IPS DF 19.7 (cell line): ENCODE results near the gene ADAMTSL1.
"Not testable (repeated sequence)": the region's sequence is repeated elsewhere in the genome, so short reads cannot be mapped to it uniquely, and the experiment has no call there.

ENCODE experiments used
- DNase-seq: peaks from one replicate; pipeline ENCODE4 v3.0.0-alpha.2; 2013; ENCODE audit warnings: low read depth, low spot score

The ADAMTSL1 gene

DNA sequence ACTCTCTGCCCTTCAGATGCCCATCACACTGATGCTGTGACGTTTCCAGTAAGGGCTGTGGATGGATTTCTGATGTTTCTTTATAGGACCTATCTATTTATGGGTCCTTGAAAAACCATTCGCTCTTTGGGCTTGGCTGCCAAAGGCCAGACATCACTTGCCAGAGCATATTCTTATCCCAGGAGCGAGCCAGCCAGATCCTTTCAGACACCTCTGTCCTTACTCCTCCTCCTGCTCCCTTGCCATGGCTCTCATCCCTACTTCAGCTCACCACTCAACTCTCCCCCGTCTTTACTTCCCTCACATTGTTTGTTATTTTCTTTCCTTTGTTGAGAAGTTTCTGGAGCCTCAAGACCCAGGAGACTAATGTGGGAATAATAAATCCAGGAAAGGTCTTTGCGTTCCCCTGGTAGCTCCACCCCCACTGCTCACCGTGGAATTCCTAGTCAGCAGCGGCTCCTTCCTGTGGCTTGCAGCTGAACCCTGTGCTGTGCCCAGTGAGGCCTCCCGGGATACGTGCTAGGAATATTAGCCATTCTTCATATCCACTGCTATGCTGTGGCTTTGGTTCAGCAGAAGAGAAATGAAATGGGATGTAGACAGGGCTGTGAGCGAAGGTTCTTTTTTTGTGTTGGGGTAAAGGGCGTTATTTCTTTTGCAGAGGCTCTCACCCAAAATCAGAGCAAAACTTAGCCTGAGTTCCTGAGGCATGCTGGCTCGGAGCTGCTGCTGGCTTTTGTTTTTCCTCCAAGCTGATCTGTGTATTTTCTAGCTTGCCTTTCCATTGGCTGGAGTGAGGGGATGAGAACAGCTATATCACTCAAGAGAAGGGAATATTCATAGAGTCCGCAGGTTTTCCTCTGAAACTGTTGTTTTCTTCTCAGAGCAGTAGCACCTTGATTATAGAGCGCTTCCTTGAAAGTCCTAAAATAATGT is 387.9 kb downstream of the ADAMTSL1 start:
- DNase-seq, result no peak

DNA sequence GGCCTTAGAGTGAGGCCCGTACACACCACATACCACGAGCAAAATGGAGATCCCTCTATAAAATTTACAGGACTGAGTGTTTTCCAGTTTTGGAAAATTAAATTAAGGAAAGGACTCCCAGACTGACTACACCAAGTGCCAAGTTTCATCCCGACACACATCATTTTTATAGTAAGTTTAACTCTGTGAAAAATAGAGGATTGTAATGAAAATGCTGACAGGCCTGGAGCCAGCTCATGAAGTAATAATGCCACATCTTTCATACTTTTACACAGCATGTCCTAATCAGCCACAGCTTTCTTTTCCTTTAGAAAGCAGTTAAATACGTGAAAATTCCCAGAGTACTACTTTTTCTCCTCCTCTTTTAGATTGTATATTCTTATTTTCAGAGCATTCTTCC is 389.8 kb downstream of the ADAMTSL1 start:
- no peak for DNase-seq

DNA sequence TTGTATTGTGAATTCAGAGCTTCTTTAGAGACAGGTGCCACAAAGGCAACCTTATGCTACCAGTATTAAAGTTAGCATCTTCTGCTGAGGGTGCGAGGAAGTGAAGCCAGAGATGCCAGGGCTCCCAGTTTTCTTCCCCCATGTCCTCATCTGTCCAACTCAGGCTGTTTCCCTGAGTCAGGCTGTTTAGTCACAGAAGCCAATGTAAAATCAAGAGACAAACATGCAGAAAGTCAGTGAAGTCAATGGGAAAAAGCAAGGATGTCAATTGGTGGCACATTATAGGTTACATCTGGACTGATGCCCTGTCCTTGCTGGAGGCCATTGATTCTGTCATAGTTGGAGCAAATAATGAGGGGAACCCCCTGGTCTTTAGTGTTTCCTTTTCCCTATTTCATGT is 390.6 kb downstream of the ADAMTSL1 start:
- DNase-seq, result no peak

DNA sequence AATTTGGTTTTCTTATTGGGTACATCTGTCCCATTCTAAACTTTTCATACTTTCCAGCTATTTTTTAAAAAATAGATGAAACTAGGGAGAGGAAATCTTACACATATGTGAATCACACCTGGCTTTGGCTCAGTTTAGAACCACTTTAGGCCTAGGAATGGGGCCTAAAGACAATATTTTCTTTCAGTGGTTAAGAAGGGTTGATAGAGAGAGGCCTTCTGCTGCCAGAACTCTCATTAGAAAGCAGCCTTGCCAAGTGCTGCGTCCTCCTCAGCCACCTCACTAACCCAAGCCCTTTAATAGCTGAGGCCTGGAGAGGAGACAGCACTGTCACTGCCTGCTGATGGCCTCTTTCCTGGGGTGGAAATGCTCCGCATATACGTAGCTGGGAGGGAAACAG is 391.6 kb downstream of the ADAMTSL1 start:
- DNase-seq, result no peak

DNA sequence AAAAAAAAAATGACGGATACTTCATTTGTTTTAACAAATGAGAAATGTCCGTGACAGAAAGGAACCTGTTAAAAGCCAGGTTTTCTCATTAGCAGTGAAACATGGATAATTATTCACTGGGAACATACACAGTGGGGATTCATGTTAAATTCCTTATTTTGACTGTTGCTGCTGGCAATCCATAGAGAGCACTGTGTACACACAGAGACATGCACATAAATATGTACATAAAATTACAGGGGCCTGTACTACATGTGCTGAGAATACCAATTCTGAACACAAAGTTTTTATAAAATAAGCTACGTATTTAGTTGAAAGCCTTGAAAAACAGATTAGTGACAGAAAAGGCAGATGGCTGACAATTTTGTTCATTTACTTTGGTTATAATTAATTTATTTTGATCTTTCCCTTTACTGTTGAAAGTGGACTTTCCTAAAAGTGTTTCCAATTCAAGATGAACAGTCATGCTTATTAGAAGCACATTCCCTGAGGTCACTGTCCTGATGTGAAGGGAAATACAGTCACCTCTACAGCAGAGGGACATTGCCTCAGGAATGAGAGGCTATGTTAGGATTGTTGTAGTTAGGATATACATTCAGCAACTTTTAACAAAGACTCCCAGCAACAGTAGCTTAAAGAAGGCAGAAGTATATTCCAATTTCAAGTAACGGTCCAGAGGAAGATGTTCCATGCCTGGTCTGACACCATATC is 392.3 kb downstream of the ADAMTSL1 start:
- no peak for DNase-seq

DNA sequence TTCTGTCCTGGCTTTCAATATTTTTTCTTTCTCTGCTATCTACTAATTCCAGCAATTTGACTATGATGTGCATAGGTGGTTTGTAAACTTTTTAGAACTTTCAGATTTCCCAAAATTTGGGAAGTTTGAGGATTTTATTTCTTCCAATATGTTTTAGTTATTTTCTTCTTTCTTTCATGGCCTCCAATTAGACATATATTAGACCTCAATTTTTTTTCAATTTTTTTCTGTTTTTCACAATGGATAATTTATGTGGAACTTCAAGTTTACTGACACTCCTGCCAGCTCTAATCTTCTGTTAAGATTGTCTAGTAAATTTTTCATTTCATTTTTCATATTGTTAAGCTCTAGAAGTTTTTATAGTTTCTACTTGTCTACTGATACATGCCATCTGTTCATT is 395.8 kb downstream of the ADAMTSL1 start:
- no peak for DNase-seq

DNA sequence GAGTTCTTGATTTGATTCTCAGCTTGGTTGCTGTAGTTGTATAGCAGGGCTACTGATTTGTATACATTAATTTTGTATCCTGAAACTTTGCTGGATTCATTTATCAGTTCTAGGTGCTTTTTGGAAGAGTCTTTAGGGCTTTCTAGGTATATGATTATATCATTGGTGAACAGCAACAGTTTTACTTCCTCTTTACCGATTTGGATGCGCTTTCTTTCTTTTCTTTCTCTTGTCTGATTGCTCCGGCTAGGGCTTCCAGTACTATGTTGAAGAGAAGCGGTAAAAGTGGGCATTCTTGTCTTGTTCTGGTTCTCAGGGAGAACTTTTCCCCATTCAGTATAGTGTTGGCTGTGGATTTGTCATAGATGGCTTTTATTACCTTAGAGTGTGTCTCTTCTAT is 400.1 kb downstream of the ADAMTSL1 start:
- DNase-seq, result no peak

DNA sequence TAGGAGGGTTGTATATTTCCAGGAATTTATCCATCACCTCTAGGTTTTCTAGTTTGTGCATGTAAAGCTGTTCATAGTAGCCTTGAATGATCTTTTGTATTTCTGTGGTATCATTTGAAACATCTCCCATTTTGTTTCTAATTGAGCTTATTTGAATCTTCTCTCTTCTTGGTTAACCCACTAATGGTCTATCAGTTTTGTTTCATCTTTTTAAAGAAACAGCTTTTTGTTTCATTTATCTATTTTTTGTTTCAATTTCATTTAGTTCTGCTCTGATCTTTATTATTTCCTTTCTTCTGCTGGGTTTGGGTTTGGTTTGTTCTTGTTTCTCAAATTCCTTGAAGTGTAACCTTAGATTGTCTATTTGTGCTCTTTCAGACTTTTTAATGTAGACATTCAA is 401.0 kb downstream of the ADAMTSL1 start:
- DNase-seq, result not testable (repeated sequence)

DNA sequence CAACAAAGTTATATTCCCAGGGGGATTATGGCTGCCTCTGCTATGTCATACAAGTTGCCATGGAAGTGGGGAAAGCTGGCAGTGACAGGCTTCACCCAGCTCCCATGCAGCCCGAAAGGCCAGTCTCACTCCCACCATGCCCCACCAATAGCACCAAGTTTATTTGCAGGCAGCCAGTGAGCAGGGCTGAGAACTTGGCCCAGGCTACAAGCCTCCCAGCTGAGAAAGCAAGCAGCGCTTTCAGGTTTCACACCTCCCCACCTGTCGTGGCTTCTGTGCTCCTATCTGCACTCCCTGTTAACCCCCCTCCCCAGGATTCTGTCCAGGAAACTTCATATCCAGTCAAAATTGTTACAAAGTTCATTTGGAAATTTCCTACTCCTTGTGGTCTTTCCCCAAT is 404.0 kb downstream of the ADAMTSL1 start:
- no peak for DNase-seq

DNA sequence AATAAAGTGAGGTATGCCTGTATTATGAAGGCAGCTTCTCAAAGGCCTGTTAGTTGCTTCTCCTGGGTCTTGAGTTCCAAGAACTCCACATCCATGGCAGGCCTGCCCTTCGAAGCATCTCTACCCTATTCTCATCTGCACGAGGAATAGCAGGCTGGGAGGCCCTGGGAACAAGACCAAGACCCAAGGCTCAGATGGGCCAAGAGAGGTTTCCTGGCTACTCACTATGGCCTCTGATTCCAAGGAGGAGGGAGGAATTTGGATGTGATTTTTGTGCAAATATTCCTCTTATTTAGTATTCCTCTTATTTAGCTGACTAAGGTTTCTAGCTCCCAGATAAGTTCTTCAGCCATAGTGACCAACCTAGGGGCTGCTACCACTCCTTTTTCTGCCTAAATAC is 407.8 kb downstream of the ADAMTSL1 start:
- DNase-seq, result no peak

DNA sequence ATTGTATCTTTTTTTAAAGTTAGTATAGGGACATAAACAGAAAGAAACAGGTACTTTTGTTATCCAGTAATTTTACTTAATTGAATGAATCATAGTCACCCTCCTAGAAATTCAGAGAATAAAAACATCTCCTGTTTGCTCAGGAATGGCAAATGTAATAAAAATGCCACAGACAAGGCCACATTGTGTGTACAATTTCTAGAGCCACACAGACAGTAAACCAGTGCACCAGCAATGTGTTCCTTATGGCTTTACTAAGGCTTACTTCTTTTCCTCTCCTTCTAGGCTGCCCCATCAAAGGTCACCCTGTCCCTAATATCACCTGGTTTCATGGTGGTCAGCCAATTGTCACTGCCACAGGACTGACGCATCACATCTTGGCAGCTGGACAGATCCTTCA is 413.6 kb downstream of the ADAMTSL1 start:
- DNase-seq, result no peak

DNA sequence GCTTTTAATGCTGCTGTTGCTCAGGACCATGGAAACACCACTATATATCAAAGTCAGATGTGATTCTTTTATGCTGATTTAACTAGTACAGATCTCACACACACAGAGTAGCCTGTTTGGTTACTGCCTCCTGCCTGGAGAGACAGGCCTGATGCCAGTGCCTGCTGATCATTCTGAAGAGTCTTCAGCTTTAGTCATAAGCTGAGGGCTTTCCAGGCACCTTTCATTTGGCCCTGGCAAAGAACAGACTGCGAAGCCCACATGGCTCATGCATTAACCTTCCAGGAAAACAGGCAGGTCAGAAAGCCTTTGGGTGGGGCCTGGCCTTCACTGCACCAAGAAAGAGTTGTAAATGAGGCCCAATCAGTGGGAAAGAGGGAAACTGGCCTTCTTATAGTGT is 414.3 kb downstream of the ADAMTSL1 start:
- no peak for DNase-seq

DNA sequence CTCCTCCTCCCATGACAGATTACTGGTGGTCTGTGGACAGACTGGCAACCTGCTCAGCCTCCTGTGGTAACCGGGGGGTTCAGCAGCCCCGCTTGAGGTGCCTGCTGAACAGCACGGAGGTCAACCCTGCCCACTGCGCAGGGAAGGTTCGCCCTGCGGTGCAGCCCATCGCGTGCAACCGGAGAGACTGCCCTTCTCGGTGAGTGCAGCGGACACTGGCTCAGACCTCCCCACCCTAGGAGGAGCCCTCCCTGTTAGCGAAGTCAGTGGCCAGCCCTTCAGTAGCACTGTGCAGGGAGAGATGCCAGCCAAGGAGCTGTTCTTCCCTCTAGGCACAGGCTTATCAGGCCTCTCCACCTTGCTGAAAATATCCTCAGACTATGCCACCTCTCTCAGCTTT is 415.6 kb downstream of the ADAMTSL1 start:
- no peak for DNase-seq

DNA sequence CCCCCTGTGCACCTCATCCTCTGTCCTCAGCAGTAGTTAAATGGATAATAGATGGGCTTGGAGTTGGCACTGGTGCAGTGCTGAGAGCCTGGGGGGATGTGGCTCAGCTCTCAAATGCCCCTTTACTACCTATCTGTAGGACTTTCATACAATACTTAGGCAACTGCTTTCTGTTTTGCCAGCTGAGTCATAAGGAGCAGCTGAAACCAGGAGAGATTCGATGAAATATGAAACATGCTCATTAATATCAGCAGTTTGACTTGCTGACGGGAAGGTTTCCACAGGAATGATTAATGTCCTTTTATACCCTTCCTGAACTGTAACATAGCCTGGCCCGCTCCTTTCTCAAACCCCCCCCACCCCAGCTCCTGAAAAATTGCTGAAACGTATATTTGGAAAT is 416.4 kb downstream of the ADAMTSL1 start:
- no peak for DNase-seq

DNA sequence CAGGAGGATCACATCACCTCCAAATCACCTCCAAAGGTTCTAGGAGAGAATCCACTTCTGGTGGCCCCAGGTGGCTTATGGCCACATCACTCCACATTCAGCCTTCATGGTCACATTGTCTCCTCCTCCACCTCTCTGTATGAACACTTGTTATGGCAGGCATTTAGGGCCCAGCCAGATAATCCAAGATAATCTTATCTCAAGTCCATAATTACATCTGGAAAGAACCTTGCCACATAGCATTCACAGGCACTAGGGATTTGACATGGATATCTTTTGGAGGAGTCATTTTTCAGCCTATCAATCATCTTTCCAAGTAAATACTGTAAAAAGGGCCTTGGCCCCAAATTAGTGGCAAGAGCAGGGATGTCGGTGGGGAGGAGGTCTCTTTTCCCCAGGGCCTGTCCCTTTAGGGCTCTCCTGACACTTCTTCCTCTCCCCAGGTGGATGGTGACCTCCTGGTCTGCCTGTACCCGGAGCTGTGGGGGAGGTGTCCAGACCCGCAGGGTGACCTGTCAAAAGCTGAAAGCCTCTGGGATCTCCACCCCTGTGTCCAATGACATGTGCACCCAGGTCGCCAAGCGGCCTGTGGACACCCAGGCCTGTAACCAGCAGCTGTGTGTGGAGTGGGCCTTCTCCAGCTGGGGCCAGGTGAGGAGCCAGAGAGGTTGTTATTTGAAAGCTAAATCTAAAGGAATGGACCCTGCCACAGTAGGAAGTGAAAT is 418.2 kb downstream of the ADAMTSL1 start:
- DNase-seq, result no peak

DNA sequence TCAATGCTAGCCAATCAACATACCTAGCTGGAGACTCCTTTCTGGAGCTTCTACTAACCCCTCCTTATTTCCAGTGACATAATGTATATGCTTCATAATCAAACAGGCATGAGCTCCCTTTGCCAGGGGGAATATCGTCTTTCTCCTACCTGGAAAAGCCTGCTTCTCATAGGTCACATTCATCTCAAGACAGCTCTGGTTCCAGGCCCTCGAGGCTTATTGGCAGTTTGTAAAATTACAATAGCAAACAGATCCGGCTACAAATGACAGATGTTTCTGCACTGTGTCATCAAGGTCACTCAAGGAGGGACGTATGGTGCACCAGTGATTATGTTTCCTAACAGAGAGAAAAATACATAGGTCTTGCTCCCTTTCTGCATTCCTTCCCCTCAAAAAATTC is 419.1 kb downstream of the ADAMTSL1 start:
- DNase-seq, result no peak

DNA sequence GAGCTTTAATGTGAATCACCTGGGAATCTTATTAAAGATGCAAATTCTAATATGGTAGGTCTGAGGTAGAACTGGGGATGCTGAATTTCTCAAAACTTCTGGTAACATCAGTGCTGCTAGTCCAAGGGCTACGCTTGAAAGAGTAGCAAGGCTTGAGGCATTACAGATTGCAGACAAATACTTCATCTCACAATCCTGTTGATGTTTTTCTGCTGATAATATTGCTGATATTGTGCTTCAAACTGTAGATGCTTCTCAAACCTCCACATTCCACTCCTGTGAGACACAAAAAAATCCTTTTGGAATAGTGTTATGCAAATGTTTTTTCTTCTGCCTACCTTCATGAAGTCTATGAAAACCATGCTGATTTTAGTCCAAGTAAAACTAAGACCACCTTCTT is 419.5 kb downstream of the ADAMTSL1 start:
- DNase-seq, result no peak

DNA sequence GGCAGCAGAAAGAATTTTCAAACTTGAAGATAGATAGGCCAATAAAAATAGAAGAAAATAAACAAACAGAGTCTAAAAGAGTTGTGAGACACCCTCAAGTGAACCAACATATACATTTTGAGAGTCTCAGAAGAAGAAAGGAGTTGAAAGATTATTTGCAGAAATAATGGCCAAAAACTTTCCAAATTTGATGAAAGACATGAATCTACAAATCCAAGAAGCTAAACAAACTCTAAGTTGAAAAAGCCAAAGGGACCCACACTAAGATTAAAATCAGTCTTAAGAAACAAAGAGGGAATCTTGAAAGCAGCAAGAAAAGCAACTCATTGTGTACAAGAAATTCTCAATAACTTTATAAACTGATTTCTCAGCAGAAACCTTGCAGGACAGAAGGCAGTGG is 422.1 kb downstream of the ADAMTSL1 start:
- DNase-seq, result no peak

DNA sequence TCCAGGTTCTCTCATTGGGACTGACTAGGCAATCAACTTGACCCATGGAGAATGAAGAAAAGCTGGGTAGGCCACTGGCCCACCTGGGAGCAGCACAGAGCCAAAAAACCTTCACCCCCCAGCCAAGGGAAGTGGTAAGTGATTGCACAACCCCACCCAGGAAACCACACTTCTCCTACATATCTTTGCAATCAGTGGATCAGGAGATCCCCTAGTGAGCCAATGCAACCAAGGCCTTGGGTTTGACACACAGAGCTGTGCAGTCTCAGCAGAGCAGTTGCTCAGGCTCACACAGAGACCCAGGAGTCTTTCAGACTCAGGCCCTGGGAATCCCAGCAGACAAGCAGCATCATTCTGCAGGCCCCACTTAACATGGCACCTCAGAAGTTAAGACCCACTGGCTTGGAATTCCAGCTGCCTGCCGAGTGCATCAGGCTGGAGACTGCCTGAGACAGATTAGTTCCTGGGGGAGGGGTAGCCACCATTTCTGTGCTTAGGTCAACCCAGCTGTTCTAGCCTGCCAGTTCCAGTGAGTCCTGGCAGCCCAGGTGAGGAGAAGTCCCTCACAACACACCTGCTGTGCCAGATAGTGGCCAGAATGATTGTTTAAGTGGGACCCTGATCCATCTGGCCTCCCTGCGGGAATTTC is 422.7 kb downstream of the ADAMTSL1 start:
- DNase-seq, result no peak

DNA sequence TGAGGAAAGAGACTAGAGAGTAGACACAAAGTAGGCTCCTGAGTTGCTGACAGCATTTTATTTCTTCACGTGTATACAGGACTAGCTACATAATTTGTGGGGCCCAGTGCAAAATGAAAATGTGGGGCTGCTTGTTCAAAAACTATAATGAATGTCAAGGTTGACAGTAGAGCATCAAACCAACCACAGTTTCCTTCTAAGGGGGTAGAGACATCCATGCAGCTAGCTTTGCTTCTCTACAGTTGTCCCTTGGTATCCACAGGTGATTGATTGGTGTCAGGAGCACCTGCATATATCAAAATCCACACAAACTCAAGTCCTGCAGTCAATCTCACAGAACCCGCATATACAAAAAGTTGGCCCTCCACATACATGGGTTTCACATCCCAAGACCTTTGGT is 429.5 kb downstream of the ADAMTSL1 start:
- DNase-seq, result no peak

DNA sequence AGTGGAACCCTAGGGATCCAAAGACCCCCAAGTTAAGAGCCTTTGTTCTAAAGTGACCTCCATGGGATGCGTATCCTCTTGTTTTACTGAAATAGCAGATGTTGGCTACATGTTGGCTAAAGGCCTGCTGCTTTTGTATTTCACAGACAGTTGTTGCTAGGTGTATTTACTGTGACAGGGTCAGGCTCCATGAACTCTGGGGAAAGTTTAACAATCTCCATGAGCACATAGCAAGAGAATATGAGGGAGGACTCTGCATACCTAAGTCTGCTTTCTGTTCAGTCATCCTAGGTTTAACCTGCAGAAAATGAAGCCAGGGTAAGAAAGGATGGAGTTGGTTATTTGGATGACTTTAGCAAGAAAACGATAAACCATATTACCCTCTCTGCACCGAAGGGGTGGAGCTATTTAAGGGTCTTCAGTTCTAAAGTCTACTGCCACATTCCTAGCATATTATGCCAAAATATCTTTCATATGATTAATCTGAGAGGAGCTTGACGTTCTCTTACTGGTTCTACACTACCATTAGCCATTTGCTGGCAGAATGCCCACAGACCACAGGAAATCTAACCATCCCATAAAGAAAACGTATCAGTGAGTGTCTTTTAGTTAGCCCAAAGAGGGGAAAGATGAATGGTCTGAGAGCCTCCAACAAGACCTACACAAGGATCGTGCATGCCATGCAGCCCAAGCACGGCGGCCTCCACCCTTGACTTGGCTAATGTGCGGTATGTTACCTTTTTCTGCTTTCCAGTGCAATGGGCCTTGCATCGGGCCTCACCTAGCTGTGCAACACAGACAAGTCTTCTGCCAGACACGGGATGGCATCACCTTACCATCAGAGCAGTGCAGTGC is 431.3 kb downstream of the ADAMTSL1 start:
- DNase-seq, result no peak
